GM12878 (cell line): ENCODE data around the gene CCDC88A. TPM values are rescaled to one million over a fixed set of nuclear protein-coding genes. Genes with fewer than 3 reads are reported as not detected.

Experiments used
- BACH1 ChIP-seq: fragments of 450-650 bp; IDR thresholded peaks from 2 replicates; pipeline ENCODE4 v1.6.1; 2017; ENCODE audit warnings: mild to moderate bottlenecking, borderline replicate concordance
- BCL11A ChIP-seq: IDR thresholded peaks from 2 replicates; pipeline ENCODE4 v1.6.1; 2011; ENCODE audit warnings: low read depth, low read length
- CBX5 ChIP-seq: sonication (generic); IDR thresholded peaks from 2 replicates; pipeline ENCODE4 v1.6.1; 2016; ENCODE audit warnings: low read depth, moderate library complexity, mild to moderate bottlenecking, inconsistent platforms
- CHD1 ChIP-seq: IDR thresholded peaks from 2 replicates; pipeline ENCODE4 v1.6.1; 2012; ENCODE audit warnings: low read depth, low read length, improper control_type of control experiment
- GABPA ChIP-seq: IDR thresholded peaks from 2 replicates; pipeline ENCODE4 v1.6.1; 2014; ENCODE audit warnings: antibody characterized with exemption, low read depth, mild to moderate bottlenecking, inconsistent platforms
- KLF5 ChIP-seq: fragments of 450-650 bp; IDR thresholded peaks from 2 replicates; pipeline ENCODE4 v1.6.1; 2014; ENCODE audit warnings: mild to moderate bottlenecking; ENCODE audit not compliant: partially characterized antibody
- NFYB ChIP-seq: IDR thresholded peaks from 2 replicates; pipeline ENCODE4 v1.6.1; 2011; ENCODE audit warnings: low read depth, mild to moderate bottlenecking, low read length, improper control_type of control experiment, moderate library complexity; ENCODE audit not compliant: insufficient read depth
- SIX5 ChIP-seq: IDR thresholded peaks from 2 replicates; pipeline ENCODE4 v1.6.1; 2011; ENCODE audit warnings: mild to moderate bottlenecking, low read depth, low read length, moderate library complexity; ENCODE audit not compliant: severe bottlenecking
- SMARCA5 ChIP-seq: fragments of 450-650 bp; IDR thresholded peaks from 2 replicates; pipeline ENCODE4 v1.6.1; 2017; ENCODE audit warnings: mild to moderate bottlenecking
- SMC3 ChIP-seq: IDR thresholded peaks from 2 replicates; pipeline ENCODE4 v1.6.1; 2011; ENCODE audit warnings: low read length, improper control_type of control experiment, borderline replicate concordance
- SREBF1 ChIP-seq: IDR thresholded peaks from 2 replicates; pipeline ENCODE4 v1.6.1; 2012; ENCODE audit warnings: mild to moderate bottlenecking, low read length
- SREBF2 ChIP-seq: IDR thresholded peaks from 2 replicates; pipeline ENCODE4 v1.6.1; 2012; ENCODE audit warnings: mild to moderate bottlenecking, low read length
- STAT1 ChIP-seq: fragments of 450-650 bp; conservative IDR thresholded peaks from 2 replicates; pipeline ENCODE4 v1.6.1; 2014; ENCODE audit warnings: antibody characterized with exemption, mild to moderate bottlenecking
- STAT3 ChIP-seq: IDR thresholded peaks from 2 replicates; pipeline ENCODE4 v1.6.1; 2011; ENCODE audit warnings: low read depth, low read length, improper control_type of control experiment
- TAF1 ChIP-seq: IDR thresholded peaks from 2 replicates; pipeline ENCODE4 v1.6.1; 2011; ENCODE audit warnings: mild to moderate bottlenecking, low read depth, low read length, borderline replicate concordance
- TCF12 ChIP-seq: IDR thresholded peaks from 2 replicates; pipeline ENCODE4 v1.6.1; 2011; ENCODE audit warnings: low read depth, mild to moderate bottlenecking, low read length
- YBX1 ChIP-seq: fragments of 450-650 bp; IDR thresholded peaks from 2 replicates; pipeline ENCODE4 v1.6.1; 2016; ENCODE audit warnings: antibody characterized with exemption
- YY1 ChIP-seq: IDR thresholded peaks from 2 replicates; pipeline ENCODE4 v1.6.1; 2011; ENCODE audit warnings: low read depth, mild to moderate bottlenecking, low read length
- ZBED1 ChIP-seq: IDR thresholded peaks from 2 replicates; pipeline ENCODE4 v1.6.1; 2016; ENCODE audit warnings: borderline replicate concordance
- ZSCAN29 ChIP-seq: fragments of 450-650 bp; IDR thresholded peaks from 2 replicates; pipeline ENCODE4 v1.6.1; 2017; ENCODE audit warnings: mild to moderate bottlenecking, moderate library complexity
- ZZZ3 ChIP-seq: IDR thresholded peaks from 2 replicates; pipeline ENCODE4 v1.6.1; 2011; ENCODE audit warnings: low read depth; ENCODE audit not compliant: control insufficient read depth, insufficient read length
- polyA plus RNA-seq, 11 experiments: library from polyadenylated mRNA; depleted of rRNA in 4 of 11; unstranded in 6 of 11; stranded (reverse) in 5 of 11; fragments of >200 nt; fragmentation: Nextera tagmentation in 4 of 11; fragmentation: Illumina TruSeq in 1 of 11; extraction: Ambion mirVana in 4 of 11; extraction: Trizol in 1 of 11; gene quantifications; 1 replicate in 1 of 11; 2 replicates in 10 of 11; pipeline versions ENCODE4 v1.2.1 to v1.2.3, GENCODE V29; 2011 to 2016; ENCODE audit warnings: inconsistent platforms in 2 of 11, missing spikeins in 2 of 11, low read depth in 1 of 11
- total RNA-seq, 4 experiments: library from RNA; depleted of rRNA in 3 of 4; stranded (reverse); fragments of >200 nt in 3 of 4; fragmentation: Illumina TruSeq in 1 of 4; extraction: Trizol in 1 of 4; gene quantifications; 2 replicates each; pipeline versions ENCODE4 v1.2.1 to v1.2.3, GENCODE V29; 2013 to 2021
- TF ChIP-seq, protein P1 (sequence below): fragments of 450-650 bp; formaldehyde crosslinking; IDR thresholded peaks from 2 replicates; pipeline ENCODE4 v1.4.0; 2020; ENCODE audit warnings: mild to moderate bottlenecking, moderate library complexity
- TF ChIP-seq, protein P2 (sequence below): IDR thresholded peaks from 2 replicates; pipeline ENCODE4 v1.6.1; 2012; ENCODE audit warnings: low read depth, low read length, improper control_type of control experiment
- TF ChIP-seq, protein P3 (sequence below): IDR thresholded peaks from 2 replicates; pipeline ENCODE4 v1.6.1; 2011; ENCODE audit warnings: mild to moderate bottlenecking, low read depth, low read length, moderate library complexity; ENCODE audit not compliant: insufficient replicate concordance
- TF ChIP-seq, protein P4 (sequence below): fragments of 450-650 bp; IDR thresholded peaks from 2 replicates; pipeline ENCODE4 v1.6.1; 2016; ENCODE audit warnings: mild to moderate bottlenecking

The CCDC88A gene
- total and polyA plus RNA-seq, 10 of the 15 experiments (the other 5 are each of a cell fraction or from before 2014, with no cell fraction given): 1.8 to 71.6 (median 45.9) TPM

DNA sequence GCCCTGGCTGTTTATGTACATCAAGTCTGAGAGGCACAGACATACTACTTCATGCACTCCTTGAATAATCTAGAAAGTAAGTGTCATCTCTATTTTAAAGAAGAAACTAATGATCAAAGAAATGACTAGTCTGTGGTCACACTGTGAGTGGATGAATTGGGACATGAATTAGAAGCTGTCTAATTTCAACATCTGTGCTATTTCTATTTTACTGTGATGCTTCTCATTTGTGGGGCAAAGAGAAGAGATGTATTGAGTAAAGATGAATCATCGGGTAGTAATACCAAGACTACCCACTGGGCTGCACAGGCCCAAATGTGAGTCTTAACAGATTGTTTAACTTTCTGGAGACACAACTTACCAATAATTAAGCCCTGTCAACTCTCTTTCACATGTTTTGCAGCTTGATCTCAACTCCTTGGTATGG lies 108.2 kb downstream of the CCDC88A start (continued):
- TF ChIP-seq, protein P1, sequence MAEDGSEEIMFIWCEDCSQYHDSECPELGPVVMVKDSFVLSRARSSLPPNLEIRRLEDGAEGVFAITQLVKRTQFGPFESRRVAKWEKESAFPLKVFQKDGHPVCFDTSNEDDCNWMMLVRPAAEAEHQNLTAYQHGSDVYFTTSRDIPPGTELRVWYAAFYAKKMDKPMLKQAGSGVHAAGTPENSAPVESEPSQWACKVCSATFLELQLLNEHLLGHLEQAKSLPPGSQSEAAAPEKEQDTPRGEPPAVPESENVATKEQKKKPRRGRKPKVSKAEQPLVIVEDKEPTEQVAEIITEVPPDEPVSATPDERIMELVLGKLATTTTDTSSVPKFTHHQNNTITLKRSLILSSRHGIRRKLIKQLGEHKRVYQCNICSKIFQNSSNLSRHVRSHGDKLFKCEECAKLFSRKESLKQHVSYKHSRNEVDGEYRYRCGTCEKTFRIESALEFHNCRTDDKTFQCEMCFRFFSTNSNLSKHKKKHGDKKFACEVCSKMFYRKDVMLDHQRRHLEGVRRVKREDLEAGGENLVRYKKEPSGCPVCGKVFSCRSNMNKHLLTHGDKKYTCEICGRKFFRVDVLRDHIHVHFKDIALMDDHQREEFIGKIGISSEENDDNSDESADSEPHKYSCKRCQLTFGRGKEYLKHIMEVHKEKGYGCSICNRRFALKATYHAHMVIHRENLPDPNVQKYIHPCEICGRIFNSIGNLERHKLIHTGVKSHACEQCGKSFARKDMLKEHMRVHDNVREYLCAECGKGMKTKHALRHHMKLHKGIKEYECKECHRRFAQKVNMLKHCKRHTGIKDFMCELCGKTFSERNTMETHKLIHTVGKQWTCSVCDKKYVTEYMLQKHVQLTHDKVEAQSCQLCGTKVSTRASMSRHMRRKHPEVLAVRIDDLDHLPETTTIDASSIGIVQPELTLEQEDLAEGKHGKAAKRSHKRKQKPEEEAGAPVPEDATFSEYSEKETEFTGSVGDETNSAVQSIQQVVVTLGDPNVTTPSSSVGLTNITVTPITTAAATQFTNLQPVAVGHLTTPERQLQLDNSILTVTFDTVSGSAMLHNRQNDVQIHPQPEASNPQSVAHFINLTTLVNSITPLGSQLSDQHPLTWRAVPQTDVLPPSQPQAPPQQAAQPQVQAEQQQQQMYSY (CRISPR knock-in tag): no peak
- no peak for TF ChIP-seq ZZZ3
- TF ChIP-seq NFYB: no peak
- TF ChIP-seq BACH1: no peak; the same call in 1 of the 2 replicates
- no peak for TF ChIP-seq STAT1
- peak; percentile 25; the same call in 1 of the 2 replicates for TF ChIP-seq SMC3
- TF ChIP-seq SREBF2: no peak
- TF ChIP-seq, protein P2, sequence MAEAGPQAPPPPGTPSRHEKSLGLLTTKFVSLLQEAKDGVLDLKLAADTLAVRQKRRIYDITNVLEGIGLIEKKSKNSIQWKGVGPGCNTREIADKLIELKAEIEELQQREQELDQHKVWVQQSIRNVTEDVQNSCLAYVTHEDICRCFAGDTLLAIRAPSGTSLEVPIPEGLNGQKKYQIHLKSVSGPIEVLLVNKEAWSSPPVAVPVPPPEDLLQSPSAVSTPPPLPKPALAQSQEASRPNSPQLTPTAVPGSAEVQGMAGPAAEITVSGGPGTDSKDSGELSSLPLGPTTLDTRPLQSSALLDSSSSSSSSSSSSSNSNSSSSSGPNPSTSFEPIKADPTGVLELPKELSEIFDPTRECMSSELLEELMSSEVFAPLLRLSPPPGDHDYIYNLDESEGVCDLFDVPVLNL: no peak
- TF ChIP-seq BCL11A: peak; percentile 97
- TF ChIP-seq SIX5: no peak
- TF ChIP-seq KLF5: no peak
- 0 out of 2 replicates have a peak, but pooled peaks have one; percentile 54 for TF ChIP-seq TCF12
- no peak for TF ChIP-seq YBX1
- 0 out of 2 replicates have a peak, but pooled peaks have one; percentile 49 for TF ChIP-seq CBX5
- peak; percentile 36; the same call in 1 of the 2 replicates for TF ChIP-seq STAT3
- TF ChIP-seq, protein P3, sequence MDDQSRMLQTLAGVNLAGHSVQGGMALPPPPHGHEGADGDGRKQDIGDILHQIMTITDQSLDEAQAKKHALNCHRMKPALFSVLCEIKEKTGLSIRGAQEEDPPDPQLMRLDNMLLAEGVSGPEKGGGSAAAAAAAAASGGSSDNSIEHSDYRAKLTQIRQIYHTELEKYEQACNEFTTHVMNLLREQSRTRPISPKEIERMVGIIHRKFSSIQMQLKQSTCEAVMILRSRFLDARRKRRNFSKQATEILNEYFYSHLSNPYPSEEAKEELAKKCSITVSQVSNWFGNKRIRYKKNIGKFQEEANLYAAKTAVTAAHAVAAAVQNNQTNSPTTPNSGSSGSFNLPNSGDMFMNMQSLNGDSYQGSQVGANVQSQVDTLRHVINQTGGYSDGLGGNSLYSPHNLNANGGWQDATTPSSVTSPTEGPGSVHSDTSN: no peak
- TF ChIP-seq SMARCA5: no peak
- peak; percentile 98; the same call in 1 of the 2 replicates for TF ChIP-seq ZBED1
- TF ChIP-seq TAF1: no peak
- TF ChIP-seq, protein P4, sequence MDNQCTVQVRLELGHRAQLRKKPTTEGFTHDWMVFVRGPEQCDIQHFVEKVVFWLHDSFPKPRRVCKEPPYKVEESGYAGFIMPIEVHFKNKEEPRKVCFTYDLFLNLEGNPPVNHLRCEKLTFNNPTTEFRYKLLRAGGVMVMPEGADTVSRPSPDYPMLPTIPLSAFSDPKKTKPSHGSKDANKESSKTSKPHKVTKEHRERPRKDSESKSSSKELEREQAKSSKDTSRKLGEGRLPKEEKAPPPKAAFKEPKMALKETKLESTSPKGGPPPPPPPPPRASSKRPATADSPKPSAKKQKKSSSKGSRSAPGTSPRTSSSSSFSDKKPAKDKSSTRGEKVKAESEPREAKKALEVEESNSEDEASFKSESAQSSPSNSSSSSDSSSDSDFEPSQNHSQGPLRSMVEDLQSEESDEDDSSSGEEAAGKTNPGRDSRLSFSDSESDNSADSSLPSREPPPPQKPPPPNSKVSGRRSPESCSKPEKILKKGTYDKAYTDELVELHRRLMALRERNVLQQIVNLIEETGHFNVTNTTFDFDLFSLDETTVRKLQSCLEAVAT: no peak
- TF ChIP-seq ZSCAN29: no peak
- TF ChIP-seq GABPA: peak; percentile 77; the same call in 1 of the 2 replicates
- no peak for TF ChIP-seq SREBF1
- TF ChIP-seq YY1: no peak
- TF ChIP-seq CHD1: no peak
